ENCODE data around the gene WDR37. TPM values are rescaled to one million over a fixed set of nuclear protein-coding genes. Genes with fewer than 3 reads are reported as not detected.

WDR37 gene
- 14.6 and 16.6 TPM in 2 replicates for total RNA-seq

GRCh38 chr10:1056326-1057105 is at the start of gene WDR37:
WDR37 (plus strand) TSS chr10:1056385; CDS start chr10:1072156, 15,771 bp downstream.

DNA sequence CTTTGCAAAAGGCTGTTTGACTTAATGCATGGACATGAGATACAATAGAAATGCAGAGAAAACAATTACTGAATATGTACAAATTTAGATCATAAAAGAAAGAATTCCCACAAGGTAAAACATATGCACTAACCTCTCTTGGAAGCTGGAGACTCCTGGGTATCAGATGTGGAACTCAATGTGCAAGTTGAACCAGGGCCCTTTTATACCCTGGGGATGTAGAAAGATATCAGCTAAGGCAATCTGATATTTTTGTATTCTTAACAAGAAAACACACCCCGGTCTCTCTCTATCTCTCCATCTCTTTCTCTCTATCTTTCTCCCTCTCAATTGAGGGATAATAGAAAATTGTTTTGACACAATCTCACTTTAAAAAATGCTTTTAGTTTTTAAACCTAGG is 30.5 kb upstream of the WDR37 start, which contains the start of gene IDI2:
TSS of gene IDI2 (minus strand) at position 177 of the 400 bp plus-strand sequence. CDS start 1,136 bp downstream, outside the sequence.

GRCh38 chr10:1048732-1049424 is 7.3 kb upstream of the WDR37 start, which contains the start of gene IDI1:
IDI1 (minus strand) TSS chr10:1049119; CDS start chr10:1049003, 116 bp downstream.

Other genes with a start within 250 kb of the WDR37 start
- gene LARP4B, start 124.7 kb upstream of the WDR37 start, total RNA-seq, result 27.5 and 28.5 TPM in 2 replicates
- gene GTPBP4, start 68.0 kb upstream of the WDR37 start, total RNA-seq, result 22.5 and 27.0 TPM in 2 replicates
- gene IDI2, start 30.5 kb upstream of the WDR37 start, total RNA-seq, result not detected in 2 replicates
- gene IDI1, start 7.3 kb upstream of the WDR37 start, total RNA-seq, result 50.8 and 109 TPM in 2 replicates